Sigmoid colon (tissue), 7 donors: Measurements from ENCODE around the gene UNC93B1. TPM values are rescaled to one million over a fixed set of nuclear protein-coding genes. Genes with fewer than 3 reads are reported as not detected.

Experiments used
- DNase-seq: peaks from one replicate; pipeline ENCODE4 v3.0.0-alpha.2; 2019
- H3K27ac ChIP-seq, 4 donors: fragments of 200-600 bp; sonication (generic); one replicate each; pipeline ENCODE4 v1.5.1; 2016 to 2019; ENCODE audit warnings: mild to moderate bottlenecking in 1 of 4
- H3K27me3 ChIP-seq, 3 donors: fragments of 200-600 bp; sonication (generic); one replicate each; pipeline ENCODE4 v1.5.1; 2019; ENCODE audit warnings: mild to moderate bottlenecking in 1 of 3
- H3K36me3 ChIP-seq, 4 donors: fragments of 200-600 bp; sonication (generic); one replicate each; pipeline ENCODE4 v1.5.1; 2016 to 2019
- H3K4me1 ChIP-seq, 4 donors: fragments of 200-600 bp; sonication (generic); one replicate each; pipeline ENCODE4 v1.5.1; 2017 to 2019
- H3K4me3 ChIP-seq, 4 donors: fragments of 200-600 bp; sonication (generic); one replicate each; pipeline ENCODE4 v1.5.1; 2017 to 2019; ENCODE audit warnings: mild to moderate bottlenecking in 2 of 4, moderate library complexity in 1 of 4
- H3K9me3 ChIP-seq, 4 donors: fragments of 200-600 bp in 3 of 4; sonication (generic) in 3 of 4; one replicate each; pipeline versions ENCODE4 v1.5.1 to v1.6.1; 2013 to 2019
- CTCF ChIP-seq, 4 experiments: fragments of 450-650 bp in 3 of 4; fragments of 200-600 bp in 1 of 4; IDR thresholded peaks; one replicate each; pipeline ENCODE4 v1.5.1; 2016 to 2019; ENCODE audit warnings: antibody characterized with exemption in 4 of 4, mild to moderate bottlenecking in 3 of 4, moderate library complexity in 2 of 4
- EP300 ChIP-seq, 4 donors: sonication (generic); formaldehyde crosslinking; IDR thresholded peaks; one replicate each; pipeline ENCODE4 v1.6.1; 2017; ENCODE audit warnings: antibody characterized with exemption in 4 of 4
- POLR2A ChIP-seq, 2 donors: fragments of 450-650 bp; IDR thresholded peaks; one replicate each; pipeline ENCODE4 v1.6.1; 2016; ENCODE audit warnings: antibody characterized with exemption in 2 of 2, mild to moderate bottlenecking in 2 of 2, moderate library complexity in 2 of 2
- POLR2AphosphoS5 ChIP-seq, 4 donors: sonication (generic); formaldehyde crosslinking; IDR thresholded peaks; one replicate each; pipeline ENCODE4 v1.6.1; 2017; ENCODE audit warnings: antibody characterized with exemption in 4 of 4
- WGBS, 2 donors: extraction: QIAGEN DNeasy Blood & Tissue Kit; methylation state at CpG; one replicate each; pipeline ENCODE4 v1.1.7; 2013; 5-methylcytosine and 5-hydroxymethylcytosine counted together
- intact Hi-C: fragments of 100-400 bp; cut with DNase I; formaldehyde crosslinking; loops from one replicate; pipeline ENCODE4 v1.15.1; 2023
- polyA plus RNA-seq, 3 donors: library from polyadenylated mRNA; stranded (reverse); fragments of 200-250 nt; gene quantifications; one replicate each; pipeline ENCODE4 v1.2.3, GENCODE V29; 2013
- total RNA-seq, 4 donors: library from RNA; depleted of rRNA; stranded (reverse); fragments of >200 nt; gene quantifications; one replicate each; pipeline ENCODE4 v1.1.0, GENCODE V29; 2016
- donor health status: healthy with polysubstance abuse.
- donor health status: Bipolar disorder and iron deficiency.
- donor health status: healthy.

UNC93B1 gene
- total and polyA plus RNA-seq, 7 donors = 11.4 to 52.7 (median 25.0) TPM

GRCh38 chr11:68022531-68022930, 18.6 kb upstream of the UNC93B1 start:
- no peak overlapping the region for H3K4me3 ChIP-seq

GRCh38 chr11:68021167-68021787, 17.4 kb upstream of the UNC93B1 start:
- DNase-seq = no peak
- H3K27ac ChIP-seq = no peak overlapping the region
- intact Hi-C loops = no loop called here

More at GRCh38 chr11:68022531-68022930, 18.6 kb upstream of the UNC93B1 start:
- no peaks in the 10 kb centered on the region for H3K27me3 ChIP-seq
- 90 to 93% methylated on average over 13 of the region's 13 CpGs for WGBS, 2 donors
- TF ChIP-seq CTCF (IDR thresholded peaks at IDR 0.05) (no peak), POLR2AphosphoS5 (IDR thresholded peaks at IDR 0.05) (no peak), POLR2A (IDR thresholded peaks at IDR 0.05) (no peak), EP300 (IDR thresholded peaks at IDR 0.05) (no peak)
- H3K27ac ChIP-seq = no peak overlapping the region
- no peak for DNase-seq
- peaks cover 0 to 2% (median 0%) of the 10 kb centered on the region in 4 donors for H3K4me1 ChIP-seq
- H3K9me3 ChIP-seq = peaks cover 0 to 4% (median 0%) of the 10 kb centered on the region in 4 donors
- peaks cover 0 to 20% (median 4%) of the 10 kb centered on the region in 4 donors for H3K36me3 ChIP-seq
- intact Hi-C loops = no loop called here

GRCh38 chr11:68020575-68020974, 16.7 kb upstream of the UNC93B1 start:
- Histone ChIP-seq H3K4me1 (peaks cover 0 to 8% (median 0%) of the 10 kb centered on the region in 4 donors), H3K9me3 (peaks cover 0 to 4% (median 0%) of the 10 kb centered on the region in 4 donors), H3K27me3 (no peaks in the 10 kb centered on the region), H3K4me3 (no peak overlapping the region), H3K27ac (no peak overlapping the region), H3K36me3 (peaks cover 0 to 16% (median 4%) of the 10 kb centered on the region in 4 donors)
- no peak for DNase-seq
- intact Hi-C loops = no loop called here
- TF ChIP-seq POLR2AphosphoS5 (IDR thresholded peaks at IDR 0.05) = no peak
- 21 to 57% methylated on average over 11 of the region's 11 CpGs for WGBS, 2 donors

More at GRCh38 chr11:68021167-68021787, 17.4 kb upstream of the UNC93B1 start:
- Histone ChIP-seq H3K4me1 (peaks cover 0 to 8% (median 0%) of the 10 kb centered on the region in 4 donors), H3K4me3 (no peak overlapping the region), H3K27me3 (no peaks in the 10 kb centered on the region), H3K36me3 (peaks cover 0 to 20% (median 4%) of the 10 kb centered on the region in 4 donors), H3K9me3 (peaks cover 0 to 4% (median 0%) of the 10 kb centered on the region in 4 donors)
- 50 to 76% methylated on average over 27 of the region's 27 CpGs for WGBS, 2 donors
- TF ChIP-seq POLR2AphosphoS5 (IDR thresholded peaks at IDR 0.05) (no peak), POLR2A (IDR thresholded peaks at IDR 0.05) (no peak), CTCF (IDR thresholded peaks at IDR 0.05) (no peak), EP300 (IDR thresholded peaks at IDR 0.05) (no peak)

- Histone ChIP-seq H3K9me3 (no peaks in the 10 kb centered on the region), H3K27ac (no peak overlapping the region), H3K4me1 (peaks cover 0 to 14% (median 5%) of the 10 kb centered on the region in 4 donors), H3K27me3 (no peaks in the 10 kb centered on the region), H3K4me3 (no peak overlapping the region), H3K36me3 (peaks cover 0 to 6% (median 2%) of the 10 kb centered on the region in 4 donors)
- no peak for DNase-seq
- no peak for TF ChIP-seq POLR2AphosphoS5 (IDR thresholded peaks at IDR 0.05)
- TF ChIP-seq CTCF (IDR thresholded peaks at IDR 0.05) = no peak
- TF ChIP-seq POLR2A (IDR thresholded peaks at IDR 0.05) = no peak
- TF ChIP-seq EP300 (IDR thresholded peaks at IDR 0.05) = no peak
- 87 to 89% methylated on average over 12 of the region's 12 CpGs for WGBS, 2 donors
- intact Hi-C loops = no loop called here
Observed at GRCh38 chr11:68019486-68019885, 15.6 kb upstream of the UNC93B1 start.

GRCh38 chr11:68018730-68019190, 14.9 kb upstream of the UNC93B1 start:
- H3K4me1 ChIP-seq = peaks cover 0 to 21% (median 13%) of the 10 kb centered on the region in 4 donors
- no peaks in the 10 kb centered on the region for H3K27me3 ChIP-seq
- H3K36me3 ChIP-seq = peaks cover 0 to 6% (median 0%) of the 10 kb centered on the region in 4 donors
- no peak overlapping the region for H3K27ac ChIP-seq
- DNase-seq = no peak
- no peaks in the 10 kb centered on the region for H3K9me3 ChIP-seq
- intact Hi-C loops = no loop called here
- no peak for TF ChIP-seq POLR2A (IDR thresholded peaks at IDR 0.05)
- TF ChIP-seq POLR2AphosphoS5 (IDR thresholded peaks at IDR 0.05) = no peak
- TF ChIP-seq EP300 (IDR thresholded peaks at IDR 0.05) = no peak
- no peak for TF ChIP-seq CTCF (IDR thresholded peaks at IDR 0.05)
- H3K4me3 ChIP-seq = no peak overlapping the region
- WGBS, 2 donors = 91 to 94% methylated on average over 18 of the region's 18 CpGs
